ENCODE data around the gene MIXL1.

Gene MIXL1

DNA sequence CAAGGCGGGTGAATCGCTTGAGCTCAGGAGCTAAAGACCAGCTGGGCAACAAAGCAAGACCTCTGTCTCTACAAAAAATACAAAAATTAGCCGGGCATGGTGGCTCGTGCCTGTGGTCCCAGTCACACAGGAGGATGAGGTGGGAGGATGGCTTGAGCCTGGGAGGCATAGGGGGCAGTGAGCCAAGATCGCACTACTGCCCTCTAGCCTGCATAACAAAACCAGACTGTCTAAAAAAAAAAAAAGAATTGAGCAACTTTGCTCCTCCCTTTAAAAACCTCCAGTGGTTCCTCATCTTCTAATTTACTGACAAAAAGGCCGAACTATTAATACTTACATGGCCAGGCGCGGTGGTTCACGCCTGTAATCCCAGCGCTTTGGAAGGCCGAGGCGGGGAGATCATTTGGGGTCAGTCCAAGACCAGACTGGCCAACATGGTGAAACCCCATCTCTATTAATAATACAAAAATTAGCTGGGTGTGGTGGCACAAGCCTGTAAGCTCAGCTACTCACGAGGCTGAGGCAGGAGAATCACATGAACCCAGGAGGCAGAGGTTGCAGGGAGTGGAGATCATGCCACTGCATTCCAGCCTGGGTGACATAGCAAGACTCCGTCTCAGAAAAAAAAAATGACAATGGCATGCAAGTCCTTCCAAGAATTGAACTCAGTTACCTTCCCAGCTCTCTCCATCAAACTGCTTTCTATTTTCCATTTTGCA, 41.3 kb upstream of the MIXL1 start (continued):
- no peak for TF ChIP-seq ZNF292 (tag by site-specific recombination; IDR thresholded peaks at IDR 0.05; ENCODE audit: borderline replicate concordance, low read depth)
- no peak for TF ChIP-seq ZNF658 (tag by site-specific recombination; IDR thresholded peaks at IDR 0.05)
- TF ChIP-seq BCL11A (tag by site-specific recombination; IDR thresholded peaks at IDR 0.05; ENCODE audit: low read depth), result peak; percentile 45; the same call in 1 of the 2 replicates
- TF ChIP-seq ZNF211 (tag by site-specific recombination; IDR thresholded peaks at IDR 0.05; ENCODE audit: low read depth), result no peak
- no peak for TF ChIP-seq MYNN (tag by site-specific recombination; IDR thresholded peaks at IDR 0.05; ENCODE audit: borderline replicate concordance)
- TF ChIP-seq ZNF416 (tag by site-specific recombination; IDR thresholded peaks at IDR 0.05), result no peak
- no peak for TF ChIP-seq ZNF768 (tag by site-specific recombination; IDR thresholded peaks at IDR 0.05)
- TF ChIP-seq KLF7 (tag by site-specific recombination; IDR thresholded peaks at IDR 0.05; ENCODE audit: borderline replicate concordance), result no peak; the same call in 1 of the 2 replicates
- no peak for TF ChIP-seq ZNF555 (tag by site-specific recombination; conservative IDR thresholded peaks at IDR 0.05)
- no peak for TF ChIP-seq HOXA7 (CRISPR knock-in tag; IDR thresholded peaks at IDR 0.05; ENCODE audit: borderline replicate concordance)
- no peak for TF ChIP-seq ZNF670 (tag by site-specific recombination; IDR thresholded peaks at IDR 0.05; ENCODE audit: low read depth)
- 0 out of 2 replicates have a peak, but pooled peaks have one; percentile 21 for TF ChIP-seq ZNF449 (tag by site-specific recombination; IDR thresholded peaks at IDR 0.05)
- TF ChIP-seq, protein P1, sequence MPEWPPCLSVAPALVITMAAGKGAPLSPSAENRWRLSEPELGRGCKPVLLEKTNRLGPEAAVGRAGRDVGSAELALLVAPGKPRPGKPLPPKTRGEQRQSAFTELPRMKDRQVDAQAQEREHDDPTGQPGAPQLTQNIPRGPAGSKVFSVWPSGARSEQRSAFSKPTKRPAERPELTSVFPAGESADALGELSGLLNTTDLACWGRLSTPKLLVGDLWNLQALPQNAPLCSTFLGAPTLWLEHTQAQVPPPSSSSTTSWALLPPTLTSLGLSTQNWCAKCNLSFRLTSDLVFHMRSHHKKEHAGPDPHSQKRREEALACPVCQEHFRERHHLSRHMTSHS (tag by site-specific recombination; IDR thresholded peaks at IDR 0.05), result no peak
- TF ChIP-seq, protein P2, sequence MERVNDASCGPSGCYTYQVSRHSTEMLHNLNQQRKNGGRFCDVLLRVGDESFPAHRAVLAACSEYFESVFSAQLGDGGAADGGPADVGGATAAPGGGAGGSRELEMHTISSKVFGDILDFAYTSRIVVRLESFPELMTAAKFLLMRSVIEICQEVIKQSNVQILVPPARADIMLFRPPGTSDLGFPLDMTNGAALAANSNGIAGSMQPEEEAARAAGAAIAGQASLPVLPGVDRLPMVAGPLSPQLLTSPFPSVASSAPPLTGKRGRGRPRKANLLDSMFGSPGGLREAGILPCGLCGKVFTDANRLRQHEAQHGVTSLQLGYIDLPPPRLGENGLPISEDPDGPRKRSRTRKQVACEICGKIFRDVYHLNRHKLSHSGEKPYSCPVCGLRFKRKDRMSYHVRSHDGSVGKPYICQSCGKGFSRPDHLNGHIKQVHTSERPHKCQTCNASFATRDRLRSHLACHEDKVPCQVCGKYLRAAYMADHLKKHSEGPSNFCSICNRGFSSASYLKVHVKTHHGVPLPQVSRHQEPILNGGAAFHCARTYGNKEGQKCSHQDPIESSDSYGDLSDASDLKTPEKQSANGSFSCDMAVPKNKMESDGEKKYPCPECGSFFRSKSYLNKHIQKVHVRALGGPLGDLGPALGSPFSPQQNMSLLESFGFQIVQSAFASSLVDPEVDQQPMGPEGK (tag by site-specific recombination; IDR thresholded peaks at IDR 0.05), result peak; percentile 73
- TF ChIP-seq ZNF19 (tag by site-specific recombination; IDR thresholded peaks at IDR 0.05; ENCODE audit: low read depth), result no peak
- TF ChIP-seq, protein P3, sequence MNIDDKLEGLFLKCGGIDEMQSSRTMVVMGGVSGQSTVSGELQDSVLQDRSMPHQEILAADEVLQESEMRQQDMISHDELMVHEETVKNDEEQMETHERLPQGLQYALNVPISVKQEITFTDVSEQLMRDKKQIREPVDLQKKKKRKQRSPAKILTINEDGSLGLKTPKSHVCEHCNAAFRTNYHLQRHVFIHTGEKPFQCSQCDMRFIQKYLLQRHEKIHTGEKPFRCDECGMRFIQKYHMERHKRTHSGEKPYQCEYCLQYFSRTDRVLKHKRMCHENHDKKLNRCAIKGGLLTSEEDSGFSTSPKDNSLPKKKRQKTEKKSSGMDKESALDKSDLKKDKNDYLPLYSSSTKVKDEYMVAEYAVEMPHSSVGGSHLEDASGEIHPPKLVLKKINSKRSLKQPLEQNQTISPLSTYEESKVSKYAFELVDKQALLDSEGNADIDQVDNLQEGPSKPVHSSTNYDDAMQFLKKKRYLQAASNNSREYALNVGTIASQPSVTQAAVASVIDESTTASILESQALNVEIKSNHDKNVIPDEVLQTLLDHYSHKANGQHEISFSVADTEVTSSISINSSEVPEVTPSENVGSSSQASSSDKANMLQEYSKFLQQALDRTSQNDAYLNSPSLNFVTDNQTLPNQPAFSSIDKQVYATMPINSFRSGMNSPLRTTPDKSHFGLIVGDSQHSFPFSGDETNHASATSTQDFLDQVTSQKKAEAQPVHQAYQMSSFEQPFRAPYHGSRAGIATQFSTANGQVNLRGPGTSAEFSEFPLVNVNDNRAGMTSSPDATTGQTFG (tag by site-specific recombination; IDR thresholded peaks at IDR 0.05; ENCODE audit: borderline replicate concordance), result no peak
- TF ChIP-seq ZBTB17 (tag by site-specific recombination; IDR thresholded peaks at IDR 0.05), result peak; percentile 79
- TF ChIP-seq, protein P4, sequence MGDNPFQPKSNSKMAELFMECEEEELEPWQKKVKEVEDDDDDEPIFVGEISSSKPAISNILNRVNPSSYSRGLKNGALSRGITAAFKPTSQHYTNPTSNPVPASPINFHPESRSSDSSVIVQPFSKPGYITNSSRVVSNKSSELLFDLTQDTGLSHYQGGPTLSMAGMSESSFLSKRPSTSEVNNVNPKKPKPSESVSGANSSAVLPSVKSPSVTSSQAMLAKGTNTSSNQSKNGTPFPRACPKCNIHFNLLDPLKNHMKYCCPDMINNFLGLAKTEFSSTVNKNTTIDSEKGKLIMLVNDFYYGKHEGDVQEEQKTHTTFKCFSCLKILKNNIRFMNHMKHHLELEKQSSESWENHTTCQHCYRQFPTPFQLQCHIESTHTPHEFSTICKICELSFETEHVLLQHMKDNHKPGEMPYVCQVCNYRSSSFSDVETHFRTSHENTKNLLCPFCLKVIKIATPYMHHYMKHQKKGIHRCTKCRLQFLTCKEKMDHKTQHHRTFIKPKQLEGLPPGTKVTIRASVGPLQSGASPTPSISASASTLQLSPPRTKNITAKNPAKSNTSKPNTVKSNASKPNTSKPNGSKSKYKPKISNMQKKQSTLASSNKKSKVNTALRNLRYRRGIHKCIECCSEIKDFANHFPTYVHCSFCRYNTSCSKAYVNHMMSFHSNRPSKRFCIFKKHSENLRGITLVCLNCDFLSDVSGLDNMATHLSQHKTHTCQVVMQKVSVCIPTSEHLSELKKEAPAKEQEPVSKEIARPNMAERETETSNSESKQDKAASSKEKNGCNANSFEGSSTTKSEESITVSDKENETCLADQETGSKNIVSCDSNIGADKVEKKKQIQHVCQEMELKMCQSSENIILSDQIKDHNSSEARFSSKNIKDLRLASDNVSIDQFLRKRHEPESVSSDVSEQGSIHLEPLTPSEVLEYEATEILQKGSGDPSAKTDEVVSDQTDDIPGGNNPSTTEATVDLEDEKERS (tag by site-specific recombination; IDR thresholded peaks at IDR 0.05), result peak; percentile 11; the same call in 1 of the 2 replicates
- TF ChIP-seq ZNF302 (tag by site-specific recombination; IDR thresholded peaks at IDR 0.05; ENCODE audit: low read depth), result no peak
- TF ChIP-seq ZNF132 (tag by site-specific recombination; IDR thresholded peaks at IDR 0.05; ENCODE audit: borderline replicate concordance), result no peak
- TF ChIP-seq SCRT2 (tag by site-specific recombination; IDR thresholded peaks at IDR 0.05), result no peak
- TF ChIP-seq REST (tag by site-specific recombination; IDR thresholded peaks at IDR 0.05), result no peak
- no peak for TF ChIP-seq ZNF549 (tag by site-specific recombination; IDR thresholded peaks at IDR 0.05)
- no peak for TF ChIP-seq ZNF707 (tag by site-specific recombination; IDR thresholded peaks at IDR 0.05)
